GM19023 (cell line): ENCODE results near the gene FXYD1.

ENCODE experiments used
- ATAC-seq: cut with Tn5 transposase; IDR thresholded peaks from one replicate; pipeline ENCODE4 v1.9.1; 2021; ENCODE audit warnings: mild to moderate bottlenecking, moderate library complexity; ENCODE audit not compliant: unreplicated experiment

FXYD1 gene

DNA sequence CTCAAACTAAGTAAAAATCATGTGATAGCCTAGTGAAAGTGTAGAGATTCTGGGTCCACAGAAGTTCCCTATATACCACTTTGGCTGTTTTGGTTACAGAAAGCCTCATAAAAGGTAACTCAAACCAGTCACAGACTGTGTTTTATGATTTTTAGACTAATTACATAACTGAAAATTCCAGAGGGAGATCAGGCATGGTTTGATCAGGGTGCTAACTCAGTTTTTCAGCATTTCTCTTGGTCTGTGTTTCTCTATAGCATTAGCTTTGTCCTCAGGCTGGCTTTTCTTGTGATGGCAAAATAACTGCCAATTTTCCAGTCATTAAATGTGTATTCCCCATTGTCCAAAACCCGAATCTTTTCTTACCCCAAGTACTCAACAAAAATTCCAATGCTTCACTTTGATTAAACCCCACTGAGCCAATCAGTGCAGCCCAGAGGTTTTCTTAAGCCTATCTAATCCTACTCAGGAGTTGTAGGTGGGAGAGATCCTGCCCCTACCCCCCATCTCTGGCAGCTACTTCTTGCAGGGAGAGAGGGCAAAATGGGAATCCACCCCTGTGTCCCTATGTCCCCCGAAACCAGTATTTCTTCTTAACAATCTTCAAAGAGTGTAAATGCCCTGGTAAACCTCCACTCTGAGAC lies 31.6 kb upstream of the FXYD1 start:
- no peak for ATAC-seq

DNA sequence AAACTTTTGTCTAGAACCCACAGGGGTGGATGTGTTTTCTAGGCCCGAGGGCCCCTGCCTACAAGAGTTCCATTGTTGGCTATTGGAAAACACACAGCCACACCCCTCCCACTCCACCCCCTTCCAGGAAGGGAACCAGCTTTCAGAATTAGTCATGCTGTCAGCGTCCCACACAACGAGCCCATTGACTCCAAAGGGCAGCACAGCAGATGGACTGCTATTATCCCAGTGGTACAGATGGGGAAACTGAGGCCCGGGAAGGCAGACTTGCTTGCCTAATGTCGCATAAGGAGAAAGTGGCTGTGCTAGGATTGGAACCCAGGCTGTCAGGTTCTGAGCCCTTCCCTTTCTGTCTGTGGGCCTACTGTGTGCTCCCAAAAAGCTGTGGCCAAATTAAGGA lies 31.1 kb upstream of the FXYD1 start:
- ATAC-seq, result no peak

- ATAC-seq, result no peak
Observed at GRCh38 chr19:35108730-35109129, 29.9 kb upstream of the FXYD1 start.

- ATAC-seq, result no peak
Observed at GRCh38 chr19:35109395-35110112, 29.1 kb upstream of the FXYD1 start.

- no peak for ATAC-seq
Observed at GRCh38 chr19:35110974-35111373, 27.6 kb upstream of the FXYD1 start.

- no peak for ATAC-seq
Observed at GRCh38 chr19:35112995-35113688, 25.5 kb upstream of the FXYD1 start.

DNA sequence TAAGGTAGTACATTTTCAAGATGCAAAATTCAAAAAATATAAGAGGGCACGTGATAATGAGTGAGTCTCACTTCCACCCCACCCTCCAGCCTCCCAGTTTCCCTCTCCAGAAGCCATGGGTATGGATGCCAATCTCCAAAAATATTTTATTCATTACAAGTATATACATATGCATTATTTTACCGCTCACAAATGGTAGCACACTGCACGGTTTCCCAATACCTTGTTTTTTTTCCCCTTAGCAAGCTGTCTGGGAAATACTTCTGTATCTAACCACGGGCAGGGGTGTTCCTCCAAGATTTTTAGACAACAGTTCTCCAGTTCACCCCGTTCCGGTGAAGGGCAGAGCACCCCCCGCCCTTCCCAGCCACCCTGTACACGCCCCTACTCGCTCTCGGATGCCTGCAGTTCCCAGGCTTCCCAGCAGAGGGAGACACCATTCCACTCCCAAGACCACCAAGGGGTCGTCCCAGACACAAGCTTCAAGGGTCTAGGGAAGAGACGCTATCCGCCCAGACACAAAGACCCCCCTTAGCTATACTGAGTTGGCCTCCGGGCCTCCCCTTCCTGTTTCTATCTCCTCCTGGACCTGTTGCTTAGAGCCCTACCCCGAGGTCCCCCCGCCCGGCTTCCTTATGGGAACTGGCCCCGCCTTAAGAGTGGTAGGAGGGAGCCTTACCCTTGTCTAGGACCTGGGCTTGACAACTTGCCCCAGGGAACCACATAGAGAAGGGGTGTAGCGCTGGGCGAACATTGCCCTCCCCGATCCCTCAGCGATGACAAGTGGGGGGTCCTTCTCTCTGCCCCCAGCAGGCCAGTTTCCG lies 24.1 kb upstream of the FXYD1 start:
- no peak for ATAC-seq

GRCh38 chr19:35115177-35115951 lies 23.3 kb upstream of the FXYD1 start, which contains the start of gene FXYD3:
Gene FXYD3 (plus strand): TSS chr19:35115823. CDS start chr19:35119377, 3,554 bp downstream.
- no peak for ATAC-seq

DNA sequence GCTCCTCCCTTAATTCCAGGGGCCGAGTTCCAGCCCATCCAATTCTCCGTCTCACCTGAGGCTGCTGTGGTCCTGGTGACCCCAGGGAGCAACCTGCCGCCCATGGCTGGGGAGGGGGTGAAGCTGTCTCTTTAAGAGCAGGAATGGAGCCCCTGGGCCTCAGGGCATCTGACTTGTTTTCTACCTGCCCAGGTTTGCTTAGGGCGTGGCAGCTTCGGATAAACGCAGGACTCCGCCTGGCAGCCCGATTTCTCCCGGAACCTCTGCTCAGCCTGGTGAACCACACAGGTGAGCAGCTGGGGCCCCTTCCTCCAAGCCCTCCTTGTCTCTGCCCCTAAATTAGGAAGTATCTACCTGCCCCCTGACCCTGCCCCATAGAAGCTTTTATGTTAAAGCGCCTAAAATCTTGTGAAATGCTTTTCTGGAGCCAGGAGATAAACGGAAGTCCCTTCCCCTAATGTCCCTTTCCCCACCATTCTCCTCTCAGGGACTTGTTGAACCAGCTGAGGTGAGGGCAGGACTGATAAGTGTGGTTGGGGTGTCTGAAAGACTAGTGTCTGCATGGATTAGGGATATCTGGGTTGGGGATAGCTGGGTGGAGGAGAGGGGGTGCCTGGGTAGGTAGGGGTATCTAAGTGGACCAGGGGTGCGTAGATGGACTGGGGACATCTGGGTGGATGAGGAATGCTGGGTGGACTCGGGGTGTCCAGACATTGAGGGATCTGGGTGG lies 22.4 kb upstream of the FXYD1 start:
- ATAC-seq, result no peak

- no peak for ATAC-seq
Observed at GRCh38 chr19:35117116-35117515, 21.5 kb upstream of the FXYD1 start.

DNA sequence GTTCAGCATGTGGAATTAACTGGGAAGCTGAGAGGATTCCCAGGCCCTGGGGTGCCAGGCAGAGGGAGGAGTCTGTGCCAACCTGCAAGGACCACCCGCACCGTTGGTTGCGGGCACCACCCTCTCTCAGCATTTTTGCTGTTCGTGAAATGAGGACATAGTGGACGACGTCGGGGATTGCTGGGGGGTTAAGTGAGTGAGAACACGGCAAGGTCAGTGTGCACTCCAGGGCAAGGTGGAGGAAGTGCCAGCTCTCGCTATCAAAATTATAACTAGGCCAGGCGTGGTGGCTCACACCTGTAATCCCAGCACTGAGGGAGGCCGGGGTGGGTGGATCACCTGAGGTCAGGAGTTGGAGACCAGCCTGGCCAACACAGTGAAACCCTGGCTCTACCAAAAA lies 20.8 kb upstream of the FXYD1 start:
- no peak for ATAC-seq

GRCh38 chr19:35118268-35119020 lies 20.2 kb upstream of the FXYD1 start:
- no peak for ATAC-seq

GRCh38 chr19:35119091-35119490 lies 19.5 kb upstream of the FXYD1 start:
- no peak for ATAC-seq

DNA sequence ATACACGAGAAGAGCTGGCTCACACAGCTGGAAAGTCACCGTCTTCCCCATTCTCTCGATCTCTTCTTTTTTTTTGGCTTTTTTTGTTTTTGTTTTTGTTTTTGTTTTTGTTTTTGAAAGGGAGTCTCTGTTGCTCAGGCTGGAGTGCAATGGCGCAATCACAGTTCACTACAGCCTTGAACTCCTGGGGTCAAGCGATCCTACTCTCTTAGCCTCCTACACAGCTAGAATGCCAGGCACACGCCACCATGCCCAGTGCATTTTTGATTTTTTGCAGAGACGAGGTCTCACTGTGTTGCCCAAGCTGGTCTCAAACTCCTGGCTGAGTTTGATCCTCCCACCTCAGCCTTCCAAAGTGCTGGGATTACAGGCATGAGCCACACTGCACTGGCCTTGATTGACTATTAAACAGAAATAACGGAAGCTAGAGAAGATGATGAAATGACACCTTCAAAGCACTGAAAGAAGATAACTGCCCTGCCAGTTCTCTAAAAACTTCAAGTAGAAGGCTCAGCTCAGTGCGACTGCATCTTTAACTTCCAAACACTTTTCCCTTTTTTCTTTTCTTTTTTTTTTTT lies 19.0 kb upstream of the FXYD1 start:
- no peak for ATAC-seq

DNA sequence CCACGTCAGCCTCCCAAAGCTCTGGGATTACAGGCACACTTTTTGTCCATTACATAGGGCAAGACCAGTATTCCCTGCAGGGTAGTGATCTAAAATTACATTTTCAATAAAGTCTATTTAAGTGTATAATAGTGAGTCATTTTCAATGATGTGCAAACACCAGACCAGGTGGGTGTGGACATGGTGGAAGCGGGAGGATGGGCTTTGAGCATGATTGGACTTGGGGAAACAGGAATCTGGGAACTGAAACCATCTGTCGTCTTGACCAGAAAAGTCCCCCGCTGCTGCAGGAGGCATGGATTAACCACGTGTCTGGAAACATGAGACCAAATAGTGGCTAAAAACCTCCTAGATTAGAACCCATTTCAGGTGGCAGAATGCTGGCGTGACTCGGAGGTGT lies 18.1 kb upstream of the FXYD1 start:
- no peak for ATAC-seq

GRCh38 chr19:35120898-35121297 lies 17.7 kb upstream of the FXYD1 start:
- no peak for ATAC-seq

DNA sequence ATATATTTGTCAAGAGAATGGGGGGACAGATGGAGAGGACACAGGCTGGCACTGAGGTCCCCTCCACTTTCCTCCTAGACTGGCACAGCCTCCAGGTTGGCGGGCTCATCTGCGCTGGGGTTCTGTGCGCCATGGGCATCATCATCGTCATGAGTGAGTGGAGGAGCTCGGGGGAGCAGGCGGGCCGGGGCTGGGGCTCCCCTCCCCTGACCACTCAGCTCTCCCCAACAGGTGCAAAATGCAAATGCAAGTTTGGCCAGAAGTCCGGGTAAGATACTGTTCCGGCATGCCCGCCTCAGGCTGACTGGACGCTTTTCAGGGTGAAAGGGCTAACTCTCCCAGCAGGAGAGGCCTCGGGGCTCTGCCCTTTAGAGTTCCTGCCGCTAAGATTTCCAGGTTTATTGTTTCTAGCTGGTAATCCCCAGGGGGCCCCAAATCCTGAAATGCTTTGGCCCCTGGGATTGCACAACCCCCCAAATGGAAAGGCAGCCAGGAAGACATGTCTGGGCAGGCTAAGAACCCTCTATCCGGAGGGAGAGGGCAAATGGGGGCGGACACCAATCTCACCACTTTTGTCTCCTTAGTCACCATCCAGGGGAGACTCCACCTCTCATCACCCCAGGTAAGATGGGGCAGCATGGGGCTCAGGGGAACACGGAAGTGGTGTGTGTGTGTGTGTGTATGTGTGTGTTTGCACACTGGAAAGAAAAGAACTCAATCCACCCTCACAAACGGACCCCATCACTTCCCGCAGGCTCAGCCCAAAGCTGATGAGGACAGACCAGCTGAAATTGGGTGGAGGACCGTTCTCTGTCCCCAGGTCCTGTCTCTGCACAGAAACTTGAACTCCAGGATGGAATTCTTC lies 15.7 kb upstream of the FXYD1 start:
- no peak for ATAC-seq

DNA sequence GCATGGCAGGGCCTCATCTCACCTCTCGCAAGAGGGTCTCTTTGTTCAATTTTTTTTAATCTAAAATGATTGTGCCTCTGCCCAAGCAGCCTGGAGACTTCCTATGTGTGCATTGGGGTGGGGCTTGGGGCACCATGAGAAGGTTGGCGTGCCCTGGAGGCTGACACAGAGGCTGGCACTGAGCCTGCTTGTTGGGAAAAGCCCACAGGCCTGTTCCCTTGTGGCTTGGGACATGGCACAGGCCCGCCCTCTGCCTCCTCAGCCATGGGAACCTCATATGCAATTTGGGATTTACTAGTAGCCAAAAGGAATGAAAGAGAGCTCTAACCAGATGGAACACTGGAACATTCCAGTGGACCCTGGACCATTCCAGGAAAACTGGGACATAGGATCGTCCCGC lies 15.1 kb upstream of the FXYD1 start:
- no peak for ATAC-seq
